GM19397 (cell line): ENCODE data around the gene NDUFB4.
"Not testable (repeated sequence)": the region's sequence is repeated elsewhere in the genome, so short reads cannot be mapped to it uniquely, and the experiment has no call there.

Experiments used
- ATAC-seq: cut with Tn5 transposase; IDR thresholded peaks from one replicate; pipeline ENCODE4 v1.9.1; 2021; ENCODE audit warnings: mild to moderate bottlenecking, moderate library complexity; ENCODE audit not compliant: unreplicated experiment

Gene NDUFB4

GRCh38 chr3:120636795-120637401, 40.8 kb downstream of the NDUFB4 start:
- no peak for ATAC-seq

GRCh38 chr3:120637851-120638559, 41.9 kb downstream of the NDUFB4 start:
- ATAC-seq, result no peak

GRCh38 chr3:120638820-120639219, 42.7 kb downstream of the NDUFB4 start:
- ATAC-seq, result not testable (repeated sequence)

- ATAC-seq, result no peak
Observed at GRCh38 chr3:120640231-120640630, 44.1 kb downstream of the NDUFB4 start.

- no peak for ATAC-seq
Observed at GRCh38 chr3:120641696-120642246, 45.6 kb downstream of the NDUFB4 start.

- no peak for ATAC-seq
Observed at GRCh38 chr3:120642368-120642948, 46.3 kb downstream of the NDUFB4 start.

GRCh38 chr3:120645083-120645845, 49.1 kb downstream of the NDUFB4 start:
- ATAC-seq, result no peak

GRCh38 chr3:120646771-120647432, 50.8 kb downstream of the NDUFB4 start:
- ATAC-seq, result no peak

GRCh38 chr3:120648290-120648689, 52.2 kb downstream of the NDUFB4 start:
- ATAC-seq, result no peak

GRCh38 chr3:120649830-120650233, 53.7 kb downstream of the NDUFB4 start:
- no peak for ATAC-seq

GRCh38 chr3:120650311-120650710, 54.2 kb downstream of the NDUFB4 start:
- no peak for ATAC-seq
